Endothelial cell of umbilical vein (primary cell): Measurements from ENCODE around the gene ITPR2. TPM values are rescaled to one million over a fixed set of nuclear protein-coding genes. Genes with fewer than 3 reads are reported as not detected.
A peak's percentile ranks its signal among the peaks of the same experiment; 100 is the strongest.

Experiments used
- BruUV-seq: library from RNA; stranded (reverse); fragments of 400-500 nt; replicated peaks from 2 replicates; lab custom pipeline; 2021; lab: Mats Ljungman, UMichigan
- CTCF ChIA-PET: fragments of 300-600, 350-600 bp; sonication (Branson Sonifier 250); formaldehyde crosslinking; loops from one replicate; lab custom pipeline; 2021; ENCODE audit warnings: antibody characterized with exemption, inconsistent platforms; lab: Charles Lee
- POLR2A ChIA-PET: fragments of 300-600, 350-600 bp; sonication (Branson Sonifier 250); formaldehyde crosslinking; loops from one replicate; lab custom pipeline; 2021; ENCODE audit warnings: antibody characterized with exemption, inconsistent platforms; lab: Charles Lee
- DNase-seq: peaks from one replicate; pipeline ENCODE4 v3.0.0-alpha.2; 2011; ENCODE audit warnings: low read depth, low spot score
- FAIRE-seq: peaks from 2 replicates; lab custom pipeline; 2011; peaks lifted over from hg19 to GRCh38; lab: Jason Lieb, UNC
- H2AFZ ChIP-seq: 2 replicates; pipeline ENCODE4 v1.6.0; 2012; ENCODE audit warnings: low read depth, low read length, control low read depth, inconsistent platforms
- H3K27ac ChIP-seq: 2 replicates; pipeline ENCODE4 v1.5.1; 2011; ENCODE audit warnings: low read depth, mild to moderate bottlenecking, control low read depth, low read length, moderate library complexity; ENCODE audit not compliant: insufficient read depth
- H3K27me3 ChIP-seq, 2 experiments: 2 replicates each; pipeline versions ENCODE4 v1.6.0 to v1.6.1; 2011; ENCODE audit warnings: low read length in 2 of 2, mixed read lengths in 1 of 2; ENCODE audit not compliant: control insufficient read depth in 2 of 2, insufficient read depth in 2 of 2
- H3K36me3 ChIP-seq, 2 experiments: 2 replicates in 1 of 2; 3 replicates in 1 of 2; pipeline ENCODE4 v1.5.1; 2011; ENCODE audit warnings: low read length in 2 of 2, mild to moderate bottlenecking in 1 of 2, moderate library complexity in 1 of 2; ENCODE audit not compliant: control insufficient read depth in 2 of 2, insufficient read depth in 2 of 2; ENCODE audit errors: extremely low read depth in 1 of 2
- H3K4me1 ChIP-seq: 3 replicates; pipeline ENCODE4 v1.5.1; 2011; ENCODE audit warnings: mild to moderate bottlenecking, low read length; ENCODE audit not compliant: control insufficient read depth, insufficient read depth; ENCODE audit errors: extremely low read depth
- H3K4me2 ChIP-seq: 2 replicates; pipeline ENCODE4 v1.6.1; 2011; ENCODE audit warnings: low read length, control low read depth, mixed read lengths; ENCODE audit not compliant: insufficient read depth
- H3K4me3 ChIP-seq, 3 experiments: fragments of 200-600 bp in 1 of 3; sonication (generic), shearing (Covaris generic) in 1 of 3; replicated peaks in 1 of 3; 2 replicates each; pipeline ENCODE4 v1.5.1; 2011 to 2016; ENCODE audit warnings: control low read depth in 3 of 3, low read length in 3 of 3, mild to moderate bottlenecking in 2 of 3, inconsistent platforms in 1 of 3, low read depth in 1 of 3, moderate library complexity in 1 of 3; ENCODE audit not compliant: insufficient read depth in 1 of 3
- H3K79me2 ChIP-seq: 2 replicates; pipeline ENCODE4 v1.6.0; 2012; ENCODE audit warnings: low read length, inconsistent platforms; ENCODE audit not compliant: control insufficient read depth, insufficient read depth
- H3K9ac ChIP-seq: replicated peaks from 2 replicates; pipeline ENCODE3; 2011; ENCODE audit warnings: low read length, control low read depth; ENCODE audit not compliant: insufficient read depth; ENCODE audit errors: extremely low read depth
- H3K9me1 ChIP-seq: replicated peaks from 3 replicates; pipeline ENCODE4 v1.6.0; 2011; ENCODE audit warnings: mild to moderate bottlenecking, low read length; ENCODE audit not compliant: control insufficient read depth, insufficient read depth; ENCODE audit errors: extremely low read depth
- H3K9me3 ChIP-seq: replicated peaks from 2 replicates; pipeline ENCODE4 v1.5.1; 2012; ENCODE audit warnings: low read length, inconsistent platforms; ENCODE audit not compliant: control insufficient read depth, insufficient read depth
- H4K20me1 ChIP-seq: replicated peaks from 2 replicates; pipeline ENCODE3; 2011; ENCODE audit warnings: mild to moderate bottlenecking, low read length; ENCODE audit not compliant: control insufficient read depth, insufficient read depth; ENCODE audit errors: extremely low read depth
- FOS ChIP-seq: IDR thresholded peaks from 2 replicates; pipeline ENCODE4 v1.6.1; 2011; ENCODE audit warnings: mild to moderate bottlenecking, low read length, moderate library complexity, borderline replicate concordance; ENCODE audit not compliant: insufficient read depth
- JUN ChIP-seq: IDR thresholded peaks from 2 replicates; pipeline ENCODE4 v1.6.1; 2011; ENCODE audit warnings: borderline replicate concordance, low read depth; ENCODE audit not compliant: insufficient read length, insufficient read depth
- MAX ChIP-seq: IDR thresholded peaks from 2 replicates; pipeline ENCODE4 v1.6.1; 2011; ENCODE audit not compliant: insufficient read depth, insufficient read length
- MYC ChIP-seq: IDR thresholded peaks from one replicate; pipeline ENCODE4 v1.6.1; 2011; ENCODE audit warnings: mild to moderate bottlenecking, low read depth, low read length
- POLR2A ChIP-seq: IDR thresholded peaks from 2 replicates; pipeline ENCODE4 v1.6.1; 2012; ENCODE audit warnings: low read depth, mild to moderate bottlenecking, control low read depth, low read length
- dilution Hi-C: fragments of 300-500 bp; cut with MboI; formaldehyde crosslinking; loops from one replicate; pipeline ENCODE4 v1.15.0; 2019; ENCODE audit warnings: low sequenced_read_pairs; ENCODE audit not compliant: extremely low pct_ligation_motif_present
- intact Hi-C: fragments of 100-400 bp; cut with micrococcal nuclease; formaldehyde crosslinking; loops from one replicate; pipeline ENCODE4 v1.10.0; 2022
- polyA plus RNA-seq, 4 experiments: library from polyadenylated mRNA; depleted of rRNA in 3 of 4; stranded (reverse) in 3 of 4; unstranded in 1 of 4; fragments of >200 nt; gene quantifications; 2 replicates each; pipeline versions ENCODE4 v1.2.1 to v1.2.3, GENCODE V29; 2011 to 2012; ENCODE audit warnings: missing spikeins in 1 of 4
- total RNA-seq: library from RNA; stranded (reverse); gene quantifications from 2 replicates; pipeline ENCODE4 v1.2.3, GENCODE V29; 2021
- TF ChIP-seq, protein P1 (sequence below), 2 donors: IDR thresholded peaks; 1 replicate in 1 of 2; 2 replicates in 1 of 2; pipeline ENCODE4 v1.5.1; 2011; ENCODE audit warnings: low read length in 2 of 2, mild to moderate bottlenecking in 2 of 2, moderate library complexity in 2 of 2, control low read depth in 1 of 2, inconsistent platforms in 1 of 2, low read depth in 1 of 2; ENCODE audit not compliant: insufficient read depth in 1 of 2; ENCODE audit errors: extremely low read depth in 1 of 2

The ITPR2 gene
- total and polyA plus RNA-seq, 2 donors (not counting 3 experiments of a cell fraction or from before 2014, with no cell fraction given), result 16.2 to 86.8 TPM

DNA sequence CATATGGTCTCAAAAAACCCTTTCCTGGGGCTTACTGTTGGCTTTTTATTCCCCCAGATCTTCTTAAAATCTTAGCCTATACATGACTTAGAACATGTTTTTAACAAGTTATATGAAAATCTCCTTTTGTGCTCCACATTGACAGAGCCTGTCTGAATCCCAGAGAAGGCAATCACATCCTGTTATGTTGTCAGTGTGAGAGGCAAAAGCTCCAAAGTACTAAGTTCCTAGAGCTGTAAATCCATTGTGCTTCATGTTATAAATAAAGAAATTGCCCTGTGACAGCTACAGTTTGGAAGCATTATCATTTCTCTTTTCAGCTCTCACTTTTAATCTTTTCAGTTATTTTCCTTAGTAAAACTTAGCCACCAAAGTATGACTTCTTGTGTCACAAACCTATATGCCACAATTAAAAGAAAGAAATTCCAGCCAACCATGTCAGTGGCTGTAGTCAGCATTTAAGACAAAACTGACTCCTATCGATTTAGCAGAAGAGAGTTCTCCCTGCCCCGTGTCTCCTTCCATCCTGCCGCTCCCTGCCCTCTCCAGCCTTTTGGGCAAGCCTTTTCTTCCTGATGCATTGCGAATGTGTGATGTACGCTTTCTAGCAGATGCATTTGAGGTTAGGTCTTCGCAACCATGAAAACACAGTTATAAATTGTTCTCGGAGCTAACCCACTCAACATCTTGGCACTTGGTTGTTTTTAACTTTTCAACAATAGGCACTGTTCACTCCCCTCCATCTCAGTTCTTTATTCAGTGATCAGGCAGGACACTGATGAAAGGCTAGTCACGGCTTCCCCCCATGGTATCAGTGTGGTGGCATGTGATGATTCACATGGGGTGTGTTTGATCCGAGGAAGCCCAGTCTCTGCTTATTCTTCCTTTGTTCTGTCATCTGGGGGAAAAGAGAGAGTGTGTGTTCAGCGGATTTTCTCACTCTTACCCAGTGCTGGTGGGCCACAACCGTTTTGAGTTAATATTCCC is 494.1 kb downstream of the ITPR2 start:
- Histone ChIP-seq H3K36me3 (peaks cover 0 to 8% of the 10 kb centered on the region in 2 experiments), H3K4me2 (no peak overlapping the region), H3K4me1 (peaks cover 8% of the 10 kb centered on the region), H2AFZ (no peak overlapping the region), H3K4me3 (no peak overlapping the region), H4K20me1 (no peaks in the 10 kb centered on the region), H3K79me2 (no peaks in the 10 kb centered on the region), H3K9me3 (no peaks in the 10 kb centered on the region), H3K9ac (no peak overlapping the region), H3K9me1 (no peaks in the 10 kb centered on the region), H3K27ac (no peak overlapping the region), H3K27me3 (no peaks in the 10 kb centered on the region)
- peak; percentile 21 for DNase-seq
- CTCF ChIA-PET, result no interaction called here
- dilution Hi-C loops, result no loop called here
- intact Hi-C loops, result no loop called here
- POLR2A ChIA-PET, result no interaction called here
- TF ChIP-seq FOS, result peak; percentile 63
- TF ChIP-seq MAX, result no peak
- no peak for TF ChIP-seq MYC
- FAIRE-seq, result peak; percentile 74
- BruUV-seq, result TSS peak; percentile 16

DNA sequence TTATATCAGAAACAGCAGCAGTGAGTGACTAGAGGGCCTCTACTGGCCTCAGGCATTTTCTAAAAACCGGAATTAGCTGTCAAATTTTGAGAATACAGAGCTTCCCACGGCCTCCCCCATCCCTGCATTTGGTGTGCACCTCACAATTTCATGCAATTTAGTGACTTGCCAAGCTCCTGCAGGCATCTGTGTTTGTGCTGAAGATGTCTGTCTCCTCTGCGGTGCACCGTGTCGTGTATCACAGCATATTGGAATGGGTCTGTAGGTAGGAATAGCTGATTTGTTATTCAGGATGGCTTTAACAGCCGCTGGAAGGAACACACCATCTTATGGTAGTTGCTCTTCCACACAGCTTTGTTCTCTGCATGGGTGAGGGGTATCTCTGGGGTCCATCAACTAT is 497.3 kb downstream of the ITPR2 start:
- no peak overlapping the region for H3K27ac ChIP-seq
- intact Hi-C loops, result no loop called here
- H3K27me3 ChIP-seq, result no peaks in the 10 kb centered on the region
- no peak overlapping the region for H3K4me2 ChIP-seq
- CTCF ChIA-PET, result interaction anchor here (0.8 to 1.4 kb wide), 4 partner anchors 12 to 216 kb away, joined by 3 to 4 read pairs (median 4); partner anchors contain the start of gene BHLHE41
- no peak for TF ChIP-seq POLR2A
- TF ChIP-seq MAX, result no peak
- no peak for TF ChIP-seq MYC
- no peak for TF ChIP-seq FOS
- TF ChIP-seq JUN, result no peak
- TF ChIP-seq, protein P1, sequence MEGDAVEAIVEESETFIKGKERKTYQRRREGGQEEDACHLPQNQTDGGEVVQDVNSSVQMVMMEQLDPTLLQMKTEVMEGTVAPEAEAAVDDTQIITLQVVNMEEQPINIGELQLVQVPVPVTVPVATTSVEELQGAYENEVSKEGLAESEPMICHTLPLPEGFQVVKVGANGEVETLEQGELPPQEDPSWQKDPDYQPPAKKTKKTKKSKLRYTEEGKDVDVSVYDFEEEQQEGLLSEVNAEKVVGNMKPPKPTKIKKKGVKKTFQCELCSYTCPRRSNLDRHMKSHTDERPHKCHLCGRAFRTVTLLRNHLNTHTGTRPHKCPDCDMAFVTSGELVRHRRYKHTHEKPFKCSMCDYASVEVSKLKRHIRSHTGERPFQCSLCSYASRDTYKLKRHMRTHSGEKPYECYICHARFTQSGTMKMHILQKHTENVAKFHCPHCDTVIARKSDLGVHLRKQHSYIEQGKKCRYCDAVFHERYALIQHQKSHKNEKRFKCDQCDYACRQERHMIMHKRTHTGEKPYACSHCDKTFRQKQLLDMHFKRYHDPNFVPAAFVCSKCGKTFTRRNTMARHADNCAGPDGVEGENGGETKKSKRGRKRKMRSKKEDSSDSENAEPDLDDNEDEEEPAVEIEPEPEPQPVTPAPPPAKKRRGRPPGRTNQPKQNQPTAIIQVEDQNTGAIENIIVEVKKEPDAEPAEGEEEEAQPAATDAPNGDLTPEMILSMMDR (IDR thresholded peaks at IDR 0.05; ENCODE audit: extremely low read depth in 1 of 2, insufficient read depth in 1 of 2, low read depth in 1 of 2, low read length in 2 of 2), result no peak
- no peak overlapping the region for H3K4me3 ChIP-seq
- POLR2A ChIA-PET, result interaction anchor here (0.6 kb wide), 1 partner anchor 173 kb away, joined by 4 read pairs; no protein-coding TSS in a partner anchor
- dilution Hi-C loops, result no loop called here
- no peaks in the 10 kb centered on the region for H3K9me3 ChIP-seq
- no peak for DNase-seq
- FAIRE-seq, result no peak
- no TSS peak for BruUV-seq
- no peaks in the 10 kb centered on the region for H3K79me2 ChIP-seq
- H3K9ac ChIP-seq, result no peak overlapping the region
- H2AFZ ChIP-seq, result no peak overlapping the region
- H3K36me3 ChIP-seq, result peaks cover 0 to 8% of the 10 kb centered on the region in 2 experiments
- no peaks in the 10 kb centered on the region for H4K20me1 ChIP-seq
- H3K4me1 ChIP-seq, result peaks cover 8% of the 10 kb centered on the region
- no peaks in the 10 kb centered on the region for H3K9me1 ChIP-seq
